ENCODE results near the gene CD14.
"Not testable (repeated sequence)": the region's sequence is repeated elsewhere in the genome, so short reads cannot be mapped to it uniquely, and the experiment has no call there.

The CD14 gene

GRCh38 chr5:140602147-140602546 lies 30.8 kb downstream of the CD14 start:
- H3K4me1 ChIP-seq (ENCODE audit: insufficient read depth, low read length), result no peaks in the 10 kb centered on the region
- no peaks in the 10 kb centered on the region for H3K36me3 ChIP-seq (ENCODE audit: insufficient read depth, low read length)
- no peaks in the 10 kb centered on the region for H3K27me3 ChIP-seq (ENCODE audit: insufficient read depth, low read length)
- H2AFZ ChIP-seq (ENCODE audit: low read depth, low read length), result no peak overlapping the region
- H3K9me3 ChIP-seq (ENCODE audit: low read length), result no peaks in the 10 kb centered on the region
- H3K4me3 ChIP-seq (ENCODE audit: low read length), result no peak overlapping the region

GRCh38 chr5:140600096-140600495 lies 32.9 kb downstream of the CD14 start:
- Histone ChIP-seq H3K36me3 (ENCODE audit: insufficient read depth, low read length) (no peaks in the 10 kb centered on the region), H3K4me1 (ENCODE audit: insufficient read depth, low read length) (no peaks in the 10 kb centered on the region), H3K4me3 (ENCODE audit: low read length) (no peak overlapping the region), H2AFZ (ENCODE audit: low read depth, low read length) (no peak overlapping the region), H3K27me3 (ENCODE audit: insufficient read depth, low read length) (peaks cover 9% of the 10 kb centered on the region), H3K9me3 (ENCODE audit: low read length) (no peaks in the 10 kb centered on the region)

GRCh38 chr5:140598836-140599235 lies 34.1 kb downstream of the CD14 start:
- Histone ChIP-seq H3K4me3 (ENCODE audit: low read length) (no peak overlapping the region), H3K27me3 (ENCODE audit: insufficient read depth, low read length) (peaks cover 9% of the 10 kb centered on the region), H2AFZ (ENCODE audit: low read depth, low read length) (no peak overlapping the region), H3K4me1 (ENCODE audit: insufficient read depth, low read length) (no peaks in the 10 kb centered on the region), H3K36me3 (ENCODE audit: insufficient read depth, low read length) (no peaks in the 10 kb centered on the region), H3K9me3 (ENCODE audit: low read length) (no peaks in the 10 kb centered on the region)

- Histone ChIP-seq H2AFZ (ENCODE audit: low read depth, low read length) (no peak overlapping the region), H3K4me1 (ENCODE audit: insufficient read depth, low read length) (no peaks in the 10 kb centered on the region), H3K9me3 (ENCODE audit: low read length) (no peaks in the 10 kb centered on the region), H3K27me3 (ENCODE audit: insufficient read depth, low read length) (peaks cover 9% of the 10 kb centered on the region), H3K4me3 (ENCODE audit: low read length) (no peak overlapping the region), H3K36me3 (ENCODE audit: insufficient read depth, low read length) (no peaks in the 10 kb centered on the region)
Observed at GRCh38 chr5:140596321-140596741, 36.6 kb downstream of the CD14 start.

GRCh38 chr5:140595538-140596300 lies 37.3 kb downstream of the CD14 start:
- Histone ChIP-seq H3K36me3 (ENCODE audit: insufficient read depth, low read length) (no peaks in the 10 kb centered on the region), H3K4me1 (ENCODE audit: insufficient read depth, low read length) (no peaks in the 10 kb centered on the region), H2AFZ (ENCODE audit: low read depth, low read length) (no peak overlapping the region), H3K4me3 (ENCODE audit: low read length) (no peak overlapping the region), H3K9me3 (ENCODE audit: low read length) (no peaks in the 10 kb centered on the region), H3K27me3 (ENCODE audit: insufficient read depth, low read length) (peaks cover 9% of the 10 kb centered on the region)

GRCh38 chr5:140594169-140594568 lies 38.8 kb downstream of the CD14 start:
- no peaks in the 10 kb centered on the region for H3K4me1 ChIP-seq (ENCODE audit: insufficient read depth, low read length)
- H3K36me3 ChIP-seq (ENCODE audit: insufficient read depth, low read length), result no peaks in the 10 kb centered on the region
- no peak overlapping the region for H2AFZ ChIP-seq (ENCODE audit: low read depth, low read length)
- peaks cover 9% of the 10 kb centered on the region for H3K27me3 ChIP-seq (ENCODE audit: insufficient read depth, low read length)
- no peaks in the 10 kb centered on the region for H3K9me3 ChIP-seq (ENCODE audit: low read length)
- H3K4me3 ChIP-seq (ENCODE audit: low read length), result no peak overlapping the region

GRCh38 chr5:140593070-140593469 lies 39.9 kb downstream of the CD14 start:
- not testable (repeated sequence) for H3K27me3 ChIP-seq (ENCODE audit: insufficient read depth, low read length)

GRCh38 chr5:140591747-140592372 lies 41.1 kb downstream of the CD14 start:
- Histone ChIP-seq H3K36me3 (ENCODE audit: insufficient read depth, low read length) (no peaks in the 10 kb centered on the region), H3K4me3 (ENCODE audit: low read length) (no peak overlapping the region), H2AFZ (ENCODE audit: low read depth, low read length) (no peak overlapping the region), H3K9me3 (ENCODE audit: low read length) (no peaks in the 10 kb centered on the region), H3K4me1 (ENCODE audit: insufficient read depth, low read length) (no peaks in the 10 kb centered on the region), H3K27me3 (ENCODE audit: insufficient read depth, low read length) (peaks cover 9% of the 10 kb centered on the region)

More at GRCh38 chr5:140593070-140593469, 39.9 kb downstream of the CD14 start:
- H3K4me1 ChIP-seq (ENCODE audit: insufficient read depth, low read length); H2AFZ ChIP-seq (ENCODE audit: low read depth, low read length); H3K4me3 ChIP-seq (ENCODE audit: low read length); H3K36me3 ChIP-seq (ENCODE audit: insufficient read depth, low read length); H3K9me3 ChIP-seq (ENCODE audit: low read length): not testable (repeated sequence)

- Histone ChIP-seq H3K4me3 (ENCODE audit: low read length) (no peak overlapping the region), H3K4me1 (ENCODE audit: insufficient read depth, low read length) (no peaks in the 10 kb centered on the region), H2AFZ (ENCODE audit: low read depth, low read length) (no peak overlapping the region), H3K9me3 (ENCODE audit: low read length) (no peaks in the 10 kb centered on the region), H3K36me3 (ENCODE audit: insufficient read depth, low read length) (no peaks in the 10 kb centered on the region), H3K27me3 (ENCODE audit: insufficient read depth, low read length) (peaks cover 3% of the 10 kb centered on the region)
Observed at GRCh38 chr5:140590861-140591260, 42.1 kb downstream of the CD14 start.

GRCh38 chr5:140588311-140589070 lies 44.5 kb downstream of the CD14 start:
- no peaks in the 10 kb centered on the region for H3K4me1 ChIP-seq (ENCODE audit: insufficient read depth, low read length)
- H3K36me3 ChIP-seq (ENCODE audit: insufficient read depth, low read length), result no peaks in the 10 kb centered on the region
- no peak overlapping the region for H2AFZ ChIP-seq (ENCODE audit: low read depth, low read length)
- H3K4me3 ChIP-seq (ENCODE audit: low read length), result no peak overlapping the region
- no peaks in the 10 kb centered on the region for H3K27me3 ChIP-seq (ENCODE audit: insufficient read depth, low read length)
- no peaks in the 10 kb centered on the region for H3K9me3 ChIP-seq (ENCODE audit: low read length)

- Histone ChIP-seq H3K36me3 (ENCODE audit: insufficient read depth, low read length) (no peaks in the 10 kb centered on the region), H3K4me1 (ENCODE audit: insufficient read depth, low read length) (no peaks in the 10 kb centered on the region), H2AFZ (ENCODE audit: low read depth, low read length) (no peak overlapping the region), H3K27me3 (ENCODE audit: insufficient read depth, low read length) (no peaks in the 10 kb centered on the region), H3K4me3 (ENCODE audit: low read length) (no peak overlapping the region), H3K9me3 (ENCODE audit: low read length) (no peaks in the 10 kb centered on the region)
Observed at GRCh38 chr5:140587495-140587894, 45.5 kb downstream of the CD14 start.
